Suprapubic skin (tissue), 3 donors: Measurements from ENCODE around the gene RPEL1.

Experiments used
- POLR2A ChIP-seq, 2 donors: fragments of 450-650 bp; IDR thresholded peaks; one replicate each; pipeline ENCODE4 v1.6.1; 2017; ENCODE audit warnings: antibody characterized with exemption in 2 of 2, mild to moderate bottlenecking in 2 of 2, moderate library complexity in 2 of 2
- TF ChIP-seq, protein P1 (sequence below), 2 donors: fragments of 200-600 bp in 1 of 2; fragments of 450-650 bp in 1 of 2; sonication (generic) in 1 of 2; IDR thresholded peaks; one replicate each; pipeline ENCODE4 v1.5.1; 2016 to 2019; ENCODE audit warnings: antibody characterized with exemption in 2 of 2, mild to moderate bottlenecking in 1 of 2, moderate library complexity in 1 of 2

DNA sequence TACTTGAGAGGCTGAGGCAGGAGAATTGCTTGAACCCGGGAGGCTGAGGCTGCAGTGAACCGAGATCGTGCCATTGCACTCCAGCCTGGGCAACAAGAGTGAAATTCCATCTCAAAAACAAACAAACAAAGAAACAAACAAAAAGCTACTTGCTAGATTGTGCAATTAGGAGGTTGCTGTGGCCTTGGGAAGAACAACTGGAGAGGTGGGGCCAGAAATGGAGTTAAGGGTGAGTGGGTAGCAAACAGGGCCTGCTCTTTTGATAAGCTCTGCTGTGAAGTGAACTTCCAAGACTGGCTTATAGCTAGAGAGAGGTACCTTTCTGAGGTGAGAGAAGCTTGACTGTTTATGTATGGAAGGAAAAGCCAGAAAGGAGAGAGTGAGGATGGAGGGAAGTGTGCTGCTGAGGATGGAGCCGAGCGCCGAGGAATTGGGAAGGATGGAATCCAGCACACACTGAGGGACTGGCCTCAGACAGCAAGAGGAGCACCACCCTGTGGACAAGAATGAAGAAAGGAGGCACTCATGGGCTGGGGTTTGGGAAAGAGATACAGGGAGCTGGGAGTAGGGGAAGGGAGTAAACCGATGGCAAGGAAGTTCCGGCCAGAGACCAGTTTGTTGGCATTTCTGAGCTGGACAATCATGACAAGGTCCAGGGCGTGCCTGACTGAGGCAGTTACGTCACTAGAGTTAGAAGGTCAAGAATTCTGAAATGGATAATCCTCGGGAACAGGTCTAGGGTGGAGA, 7.0 kb upstream of the RPEL1 start:
- TF ChIP-seq, protein P1, sequence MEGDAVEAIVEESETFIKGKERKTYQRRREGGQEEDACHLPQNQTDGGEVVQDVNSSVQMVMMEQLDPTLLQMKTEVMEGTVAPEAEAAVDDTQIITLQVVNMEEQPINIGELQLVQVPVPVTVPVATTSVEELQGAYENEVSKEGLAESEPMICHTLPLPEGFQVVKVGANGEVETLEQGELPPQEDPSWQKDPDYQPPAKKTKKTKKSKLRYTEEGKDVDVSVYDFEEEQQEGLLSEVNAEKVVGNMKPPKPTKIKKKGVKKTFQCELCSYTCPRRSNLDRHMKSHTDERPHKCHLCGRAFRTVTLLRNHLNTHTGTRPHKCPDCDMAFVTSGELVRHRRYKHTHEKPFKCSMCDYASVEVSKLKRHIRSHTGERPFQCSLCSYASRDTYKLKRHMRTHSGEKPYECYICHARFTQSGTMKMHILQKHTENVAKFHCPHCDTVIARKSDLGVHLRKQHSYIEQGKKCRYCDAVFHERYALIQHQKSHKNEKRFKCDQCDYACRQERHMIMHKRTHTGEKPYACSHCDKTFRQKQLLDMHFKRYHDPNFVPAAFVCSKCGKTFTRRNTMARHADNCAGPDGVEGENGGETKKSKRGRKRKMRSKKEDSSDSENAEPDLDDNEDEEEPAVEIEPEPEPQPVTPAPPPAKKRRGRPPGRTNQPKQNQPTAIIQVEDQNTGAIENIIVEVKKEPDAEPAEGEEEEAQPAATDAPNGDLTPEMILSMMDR (IDR thresholded peaks at IDR 0.05), result no peak
- no peak for TF ChIP-seq POLR2A (IDR thresholded peaks at IDR 0.05)
